ENCODE data around the gene PJA2. TPM values are rescaled to one million over a fixed set of nuclear protein-coding genes. Genes with fewer than 3 reads are reported as not detected.
"Not testable (repeated sequence)": the region's sequence is repeated elsewhere in the genome, so short reads cannot be mapped to it uniquely, and the experiment has no call there.

The PJA2 gene
- total RNA-seq, 1 donor from 2014 or later, result 125 TPM

DNA sequence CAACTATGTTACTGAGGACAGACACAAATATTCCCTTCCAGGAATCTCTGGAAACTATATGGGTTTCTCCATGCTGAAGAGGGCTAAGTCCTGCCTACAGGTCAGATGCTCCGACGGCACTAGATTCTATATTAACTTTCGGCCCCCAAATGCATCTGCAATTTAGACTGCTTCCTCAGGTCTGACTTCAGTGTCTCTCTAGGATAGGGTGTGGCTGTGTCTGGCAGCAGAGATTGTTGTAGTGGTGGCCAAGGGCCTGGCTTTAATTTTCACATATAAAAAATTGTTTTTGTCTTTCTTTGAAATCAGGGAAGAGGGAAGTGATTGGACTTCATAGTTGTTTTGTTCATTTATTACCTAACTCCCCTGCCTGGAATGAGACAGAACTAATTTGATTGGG, 101.8 kb downstream of the PJA2 start:
- peak; percentile 18 for DNase-seq

DNA sequence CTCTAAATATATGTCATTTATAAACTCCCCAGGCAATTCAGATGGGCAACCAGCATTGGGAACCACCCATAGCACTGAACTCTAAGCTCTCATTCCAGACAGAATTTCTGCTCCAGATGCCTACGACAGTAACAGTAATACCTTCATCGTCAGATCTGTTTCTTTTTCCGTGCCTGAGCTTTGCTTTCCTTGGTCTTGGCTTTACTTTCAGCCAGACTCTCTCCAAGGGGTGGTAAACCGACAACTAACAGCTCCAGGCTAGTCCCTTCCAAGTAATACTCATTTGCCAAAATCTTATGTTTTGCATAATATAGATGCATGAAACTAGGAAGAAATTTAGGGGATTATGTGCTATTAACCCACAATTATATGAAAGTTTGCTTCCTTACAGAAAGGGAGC, 102.3 kb downstream of the PJA2 start:
- DNase-seq, result no peak

DNA sequence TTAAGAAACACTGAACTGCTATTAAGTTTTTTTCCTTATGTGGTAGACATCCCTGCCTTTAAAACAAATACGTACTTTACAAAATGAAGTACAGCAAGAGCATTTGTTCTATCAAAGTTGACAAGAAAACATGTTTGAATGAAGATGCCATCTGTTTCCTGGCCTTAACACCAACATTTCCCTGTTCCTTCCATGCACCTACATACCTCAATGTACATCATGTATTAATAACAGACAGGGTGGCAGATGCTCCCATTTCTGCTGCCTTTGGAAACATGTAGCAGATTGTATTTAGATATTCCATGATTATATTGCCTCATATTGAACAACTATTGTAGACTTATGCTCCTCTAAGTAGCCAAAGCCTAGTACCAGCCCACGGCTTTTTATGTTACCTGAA, 104.4 kb downstream of the PJA2 start:
- no peak for DNase-seq

DNA sequence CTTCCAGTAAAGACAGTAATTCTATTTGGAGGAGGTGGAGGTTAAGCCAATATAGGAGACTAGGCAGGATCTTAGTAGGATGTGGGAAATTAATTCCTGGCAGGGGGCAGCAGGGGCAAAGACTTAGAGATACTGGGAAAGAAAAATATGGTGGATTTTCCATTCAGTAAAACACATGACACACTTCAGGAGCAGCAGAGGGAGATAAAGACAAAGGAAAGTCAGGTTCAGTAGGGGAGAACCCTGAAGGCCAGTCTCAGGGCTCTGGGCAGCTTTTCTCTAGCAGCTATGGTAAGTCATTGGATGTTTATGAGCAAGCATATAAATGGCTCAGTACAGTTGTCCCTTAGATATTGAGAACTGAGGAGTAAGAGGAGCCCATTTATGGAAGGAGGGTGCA, 105.5 kb downstream of the PJA2 start:
- no peak for DNase-seq

DNA sequence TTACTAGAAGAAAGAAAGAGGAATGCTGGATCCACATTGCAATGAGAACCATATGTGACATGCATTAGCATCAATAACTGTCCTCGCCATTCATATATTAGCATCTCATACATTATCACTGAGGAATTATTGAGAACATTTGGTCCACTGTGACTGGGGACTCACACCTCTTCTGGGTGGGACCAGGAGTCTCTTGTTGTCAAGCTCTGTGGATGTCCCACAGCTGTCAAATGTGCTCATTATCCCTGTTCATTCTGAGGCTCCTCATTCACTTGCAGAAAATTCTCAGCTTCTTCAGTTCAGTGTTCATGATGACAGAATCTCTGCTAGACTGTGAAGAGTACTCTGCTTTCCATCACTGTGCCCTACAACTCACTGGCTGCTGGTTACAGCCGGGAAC, 109.4 kb downstream of the PJA2 start:
- DNase-seq, result no peak

DNA sequence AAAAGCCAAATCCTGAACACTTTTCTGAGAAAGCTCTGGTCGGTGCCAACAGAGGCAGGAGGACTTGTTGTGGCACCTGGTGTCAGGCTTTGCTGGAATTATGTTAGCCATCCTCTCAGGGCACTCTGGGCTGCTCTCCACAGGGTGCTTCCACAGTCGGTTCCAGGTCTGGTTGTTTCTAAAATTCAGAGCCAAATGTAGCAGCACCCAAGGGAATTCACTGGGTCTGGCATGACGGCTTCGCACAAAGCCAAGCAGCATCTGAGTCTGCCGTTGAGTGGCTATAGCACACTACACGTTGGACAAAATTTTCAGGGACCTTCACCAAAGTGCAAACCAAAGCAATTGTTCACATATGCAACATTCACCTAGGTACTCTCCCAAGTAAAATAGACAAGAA, 110.2 kb downstream of the PJA2 start:
- DNase-seq, result no peak

DNA sequence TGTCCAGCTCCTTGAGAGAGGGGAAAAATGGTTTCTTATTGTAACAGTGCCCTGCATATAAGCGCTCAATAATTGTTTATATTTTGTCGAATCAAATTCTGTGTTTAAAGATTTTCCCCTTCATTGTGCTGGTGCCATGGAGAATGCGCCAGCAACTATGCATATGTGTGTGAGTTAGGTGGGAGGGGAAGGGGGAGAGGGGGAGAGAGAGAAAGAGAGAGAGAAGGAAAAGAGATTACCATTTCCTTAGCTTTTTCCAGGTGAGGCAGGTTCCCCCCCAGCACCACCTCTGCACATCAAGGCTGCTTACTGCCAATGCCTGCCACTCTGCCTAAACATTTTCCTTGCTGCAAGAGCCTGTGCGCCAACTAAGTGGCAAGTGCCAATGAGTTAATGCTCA, 111.0 kb downstream of the PJA2 start:
- no peak for DNase-seq

DNA sequence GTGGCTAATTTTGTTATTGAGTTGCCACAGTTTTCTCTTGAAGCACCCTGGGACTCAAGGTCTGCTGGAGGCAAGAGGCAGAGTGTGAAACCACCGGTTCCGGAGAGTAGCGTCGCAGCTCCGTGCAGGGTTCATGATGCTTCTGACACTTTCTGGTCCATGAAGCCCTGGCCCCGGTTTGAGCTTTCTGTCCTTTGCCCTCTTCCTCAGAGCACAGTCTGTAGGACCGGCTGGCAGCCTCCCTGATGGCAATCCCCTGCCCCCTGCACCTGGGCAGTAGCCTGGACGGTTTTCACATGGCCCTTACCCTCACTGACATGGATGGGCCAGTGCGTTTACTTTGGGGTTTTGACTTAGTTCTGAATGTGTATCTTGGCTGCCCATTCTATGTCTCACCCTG, 111.9 kb downstream of the PJA2 start:
- no peak for DNase-seq

DNA sequence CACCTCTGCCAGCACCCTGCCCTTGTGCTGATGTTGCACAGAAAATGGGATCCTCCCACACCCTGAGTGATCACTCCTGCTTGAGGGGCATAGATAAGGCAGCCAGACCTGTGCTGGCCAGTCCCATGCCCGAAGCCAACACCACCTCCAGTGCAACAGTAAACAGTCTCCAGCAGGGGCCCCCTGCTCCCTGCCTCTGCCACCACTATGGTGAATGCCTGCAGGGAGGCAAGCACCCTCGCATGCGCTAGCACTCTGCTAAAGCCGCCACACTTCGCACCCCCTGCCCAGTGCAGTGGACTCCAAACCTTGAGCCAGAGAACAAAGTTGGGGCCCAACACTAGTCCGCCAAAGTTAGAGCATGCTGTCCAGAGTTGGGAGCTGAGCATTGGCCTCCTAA, 118.7 kb downstream of the PJA2 start:
- DNase-seq, result no peak

DNA sequence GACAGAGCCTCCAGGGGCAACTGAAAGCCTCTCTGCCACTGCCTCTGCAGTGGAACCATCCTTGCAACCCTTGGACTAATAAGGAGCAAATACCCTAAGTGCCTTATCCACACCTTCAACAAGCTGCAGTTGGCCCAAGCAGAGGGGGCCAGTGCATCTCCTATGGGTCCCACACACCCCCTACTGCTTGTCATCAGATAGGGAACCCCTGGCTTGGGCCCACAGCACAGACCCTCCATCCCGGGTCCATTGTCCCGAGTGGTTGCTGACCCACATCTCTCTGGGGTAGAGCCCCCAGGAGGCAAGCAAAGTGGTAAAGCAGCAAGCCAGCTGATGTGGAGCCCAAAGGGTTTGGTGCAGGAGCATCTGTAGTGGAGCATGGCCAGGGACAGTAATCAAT, 119.5 kb downstream of the PJA2 start:
- no peak for DNase-seq

DNA sequence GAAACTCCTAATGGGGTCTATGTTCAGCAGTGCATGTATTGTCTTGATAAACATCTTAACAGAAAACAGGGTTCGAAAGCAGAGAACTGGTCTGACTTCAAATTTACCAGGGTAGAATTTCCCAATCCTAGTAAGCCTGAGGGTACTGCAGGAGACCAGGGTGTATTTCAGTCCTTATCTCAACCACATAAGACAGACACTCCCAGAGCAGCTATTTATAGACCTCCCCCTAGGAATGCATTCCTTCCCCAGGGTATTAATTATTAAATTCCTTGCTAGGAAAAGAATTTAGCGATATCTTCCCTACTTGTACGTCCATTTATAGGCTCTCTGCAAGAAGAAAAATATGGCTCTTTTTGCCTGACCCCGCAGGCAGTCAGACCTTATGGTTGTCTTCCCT, 123.1 kb downstream of the PJA2 start:
- not testable (repeated sequence) for DNase-seq
